ENCODE measurements around the gene GPX1. TPM values are rescaled to one million over a fixed set of nuclear protein-coding genes. Genes with fewer than 3 reads are reported as not detected.
"Not testable (repeated sequence)": the region's sequence is repeated elsewhere in the genome, so short reads cannot be mapped to it uniquely, and the experiment has no call there.

The GPX1 gene
- total RNA-seq, 2 donors from 2014 or later: 133 to 221 TPM

DNA sequence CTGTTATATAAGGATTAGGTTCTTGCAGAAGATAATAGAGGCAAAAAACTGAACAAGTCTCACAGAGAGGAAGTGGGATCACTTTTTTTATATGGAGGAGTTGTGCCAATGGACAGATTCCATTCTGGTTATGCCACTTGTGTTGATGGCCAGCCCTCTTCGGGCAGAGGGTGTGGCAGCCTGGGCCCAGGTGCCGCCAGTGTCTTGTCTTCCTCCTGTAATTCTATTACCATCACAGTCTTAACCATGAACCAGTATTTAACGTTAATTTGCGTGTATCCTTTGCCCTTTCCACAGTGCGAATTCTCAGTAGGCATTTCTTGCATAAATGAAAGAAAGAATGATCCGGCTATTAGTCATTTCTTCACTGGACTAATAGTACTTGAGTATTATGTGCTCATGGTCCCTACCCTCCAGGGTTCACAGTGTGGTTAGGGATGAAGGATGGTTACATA is 11.3 kb downstream of the GPX1 start:
- Mint-ChIP-seq H3K27me3 (no peaks in the 10 kb centered on the region), H3K4me3 (no peak overlapping the region), H3K4me1 (peaks cover 15% of the 10 kb centered on the region), H3K36me3 (ENCODE audit: low read depth) (no peaks in the 10 kb centered on the region), H3K9me3 (no peaks in the 10 kb centered on the region), H3K27ac (peak overlapping the region; percentile 52)
- ATAC-seq (replicated peaks): no peak

DNA sequence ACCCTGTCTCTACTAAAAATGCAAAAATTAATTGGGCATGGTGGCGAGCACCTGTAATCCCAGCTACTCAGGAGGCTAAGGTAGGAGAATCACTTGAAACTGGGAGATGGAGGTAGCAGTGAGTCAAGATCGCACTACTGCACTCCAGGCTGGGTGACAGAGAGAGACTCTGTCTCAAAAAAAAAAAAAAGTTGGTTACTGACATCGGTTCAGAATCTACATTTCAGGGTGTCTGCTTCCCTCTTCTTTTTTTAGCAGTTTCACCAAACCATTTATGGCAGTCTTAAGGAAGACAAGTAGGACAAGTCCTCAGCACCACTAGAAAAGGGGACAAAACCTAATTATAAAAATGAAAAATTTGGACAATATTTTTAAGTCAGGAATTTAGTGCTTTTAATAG is 15.0 kb downstream of the GPX1 start:
- Mint-ChIP-seq H3K27me3 (no peaks in the 10 kb centered on the region), H3K36me3 (ENCODE audit: low read depth) (peaks cover 17% of the 10 kb centered on the region), H3K9me3 (no peaks in the 10 kb centered on the region), H3K4me1 (peaks cover 25% of the 10 kb centered on the region), H3K27ac (no peak overlapping the region), H3K4me3 (no peak overlapping the region)
- ATAC-seq (replicated peaks): no peak

DNA sequence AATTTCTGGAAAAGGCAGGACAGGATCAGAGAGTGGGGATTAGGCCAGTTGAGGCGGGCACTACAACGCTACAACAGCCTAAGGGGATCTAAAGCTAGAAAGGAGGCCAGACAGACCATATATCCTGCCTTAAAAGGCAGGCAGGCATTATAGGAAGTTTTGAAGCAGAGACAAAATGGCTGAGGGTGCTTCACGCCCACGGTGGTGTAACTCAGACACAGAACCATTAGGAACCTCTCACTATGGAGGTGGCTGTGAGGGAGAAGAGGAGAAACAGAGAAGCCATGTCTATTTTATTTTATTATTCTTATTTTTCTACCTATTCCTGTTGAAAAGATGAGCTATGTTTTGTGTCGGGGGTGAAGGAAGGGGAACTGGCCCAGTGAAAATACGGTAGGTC is 16.2 kb downstream of the GPX1 start:
- Mint-ChIP-seq H3K4me1 (peaks cover 28% of the 10 kb centered on the region), H3K27me3 (no peaks in the 10 kb centered on the region), H3K27ac (peak overlapping the region; percentile 94), H3K9me3 (no peaks in the 10 kb centered on the region), H3K4me3 (peak overlapping the region; percentile 66), H3K36me3 (ENCODE audit: low read depth) (peaks cover 27% of the 10 kb centered on the region)
- ATAC-seq (replicated peaks): no peak

DNA sequence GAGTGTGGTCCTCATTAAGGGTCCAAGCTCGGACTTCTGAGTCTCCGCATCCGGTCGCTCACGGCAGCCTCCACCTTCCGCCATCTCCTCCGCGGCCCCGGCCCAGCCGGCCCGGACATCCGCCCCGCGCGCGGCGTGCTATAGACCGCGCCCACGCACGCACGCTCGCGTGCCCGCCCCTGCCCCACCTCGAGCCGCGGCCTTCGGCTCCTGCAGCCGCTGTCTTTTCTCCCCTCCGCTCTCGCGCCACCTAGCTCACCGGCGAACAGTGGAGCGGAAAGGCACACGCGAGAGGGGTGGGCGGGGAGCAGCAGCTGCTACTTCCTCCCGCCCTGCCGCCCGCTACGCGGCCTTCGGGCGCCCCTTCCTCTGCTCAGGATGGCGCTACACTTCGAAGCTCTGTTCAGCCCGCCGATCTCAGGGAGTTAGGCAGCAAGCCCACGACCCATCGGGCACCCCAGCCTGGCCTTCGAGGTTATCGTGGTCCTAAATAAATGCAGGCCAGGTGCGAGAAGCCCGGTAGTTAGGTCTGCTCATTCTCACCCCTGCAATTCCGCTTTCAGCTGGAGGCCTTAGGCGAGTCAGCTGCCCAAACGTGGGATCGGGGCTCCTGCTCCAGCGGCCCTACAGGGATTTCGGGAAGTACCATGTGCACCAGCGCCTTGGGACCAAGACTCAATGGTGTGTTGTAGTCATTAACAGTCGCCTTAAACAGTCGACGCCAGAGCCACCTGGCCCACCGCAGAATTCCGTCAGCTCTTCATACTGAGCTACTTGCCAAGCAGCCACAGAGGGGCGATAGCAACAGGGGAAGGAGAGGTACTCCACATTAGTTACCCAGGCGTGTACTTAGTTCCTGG is 18.0 kb downstream of the GPX1 start, which contains the start of gene USP4:
Gene USP4 (minus strand): TSS at position 113 of the 860 bp plus-strand sequence. CDS start 29 bp downstream, at position 84.
- H3K27ac Mint-ChIP-seq: peak within 1 kb of the TSS; percentile 94
- no peaks in the 10 kb centered on the region for H3K9me3 Mint-ChIP-seq
- peak; percentile 93 for ATAC-seq (replicated peaks)
- H3K27me3 Mint-ChIP-seq: no peaks in the 10 kb centered on the region
- peak within 1 kb of the TSS; percentile 88 for H3K4me3 Mint-ChIP-seq
- H3K36me3 Mint-ChIP-seq (ENCODE audit: low read depth): peaks cover 44% of the 10 kb centered on the region
- H3K4me1 Mint-ChIP-seq: peaks cover 29% of the 10 kb centered on the region

DNA sequence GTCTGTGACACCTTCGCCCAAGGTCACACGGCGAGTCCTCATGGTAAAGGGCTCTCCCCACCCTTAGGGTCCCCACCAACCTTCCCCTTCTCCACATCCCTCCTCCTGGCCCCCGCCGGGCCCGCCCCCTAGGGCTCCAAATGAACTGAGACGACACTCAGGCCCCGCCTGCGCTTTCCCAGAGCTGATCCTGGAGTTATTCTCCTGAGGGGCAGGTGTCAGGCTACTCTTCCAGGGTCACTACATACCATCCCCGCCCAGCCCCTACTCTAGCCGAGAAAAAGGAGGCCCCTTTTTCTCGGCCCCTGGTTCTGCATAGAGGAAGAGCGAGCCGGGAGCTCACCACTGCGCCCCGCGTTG is 18.6 kb downstream of the GPX1 start:
- Mint-ChIP-seq H3K9me3 (no peaks in the 10 kb centered on the region), H3K4me1 (peaks cover 26% of the 10 kb centered on the region), H3K4me3 (peak overlapping the region; percentile 88), H3K27me3 (no peaks in the 10 kb centered on the region), H3K36me3 (ENCODE audit: low read depth) (peaks cover 50% of the 10 kb centered on the region), H3K27ac (peak overlapping the region; percentile 94)
- peak; percentile 3 for ATAC-seq (replicated peaks)

DNA sequence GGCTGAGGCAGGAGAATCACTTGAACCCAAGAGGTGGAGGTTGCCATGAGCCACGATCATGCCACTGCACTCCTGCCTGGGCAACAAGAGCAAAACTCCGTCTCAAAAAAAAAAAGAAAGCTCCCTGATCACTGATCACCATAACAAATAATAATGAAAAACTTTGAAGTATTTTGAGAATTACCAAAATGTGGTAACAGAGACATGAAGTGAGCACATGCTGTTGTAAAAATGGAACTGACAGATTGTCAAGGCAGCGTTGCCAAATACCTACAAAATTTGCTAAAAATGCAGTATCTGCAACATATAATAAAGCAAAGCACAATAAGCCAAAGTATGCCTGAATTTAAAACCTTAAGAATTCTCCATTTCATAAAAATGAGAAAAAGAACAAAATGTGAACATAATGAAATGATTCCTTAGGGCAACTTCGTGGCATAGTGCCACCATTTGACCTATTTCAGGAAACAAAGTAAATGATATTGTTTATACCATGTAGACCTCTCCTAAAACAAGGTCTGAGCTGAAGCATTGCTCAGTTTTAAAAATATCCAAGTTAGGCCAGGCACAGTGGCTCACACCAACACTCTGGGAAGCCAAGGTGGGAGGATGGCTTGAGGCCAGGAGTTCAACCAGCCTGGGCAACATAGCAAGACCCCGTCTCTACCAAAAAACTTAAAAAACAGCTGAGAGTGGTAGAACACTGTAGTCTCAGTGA is 24.1 kb downstream of the GPX1 start:
- no peak overlapping the region for H3K4me3 Mint-ChIP-seq
- no peak for ATAC-seq (replicated peaks)
- H3K27ac Mint-ChIP-seq: peak overlapping the region; percentile 76
- H3K36me3 Mint-ChIP-seq (ENCODE audit: low read depth): peaks cover 97% of the 10 kb centered on the region
- H3K27me3 Mint-ChIP-seq: no peaks in the 10 kb centered on the region
- no peaks in the 10 kb centered on the region for H3K9me3 Mint-ChIP-seq
- H3K4me1 Mint-ChIP-seq: peaks cover 11% of the 10 kb centered on the region

DNA sequence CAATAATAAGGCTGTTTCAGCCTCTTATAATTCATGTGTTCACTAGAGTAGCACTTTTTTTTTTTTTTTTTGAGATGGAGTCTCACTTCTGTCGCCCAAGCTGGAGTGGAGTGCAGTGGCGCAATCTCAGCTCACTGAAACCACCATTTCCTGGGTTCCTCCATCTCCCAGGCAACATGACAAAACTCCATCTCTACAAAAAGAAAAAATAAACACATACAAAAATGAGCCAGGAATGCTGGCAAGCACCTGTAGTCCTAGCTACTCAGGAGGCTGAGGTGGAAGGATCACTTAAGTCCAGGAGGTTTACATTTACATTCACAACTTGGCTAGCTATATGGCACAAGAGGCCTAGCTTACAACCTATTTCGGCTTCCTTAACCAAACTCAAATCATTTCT is 25.1 kb downstream of the GPX1 start:
- H3K27me3 Mint-ChIP-seq: no peaks in the 10 kb centered on the region
- ATAC-seq (replicated peaks): no peak
- peaks cover 96% of the 10 kb centered on the region for H3K36me3 Mint-ChIP-seq (ENCODE audit: low read depth)

DNA sequence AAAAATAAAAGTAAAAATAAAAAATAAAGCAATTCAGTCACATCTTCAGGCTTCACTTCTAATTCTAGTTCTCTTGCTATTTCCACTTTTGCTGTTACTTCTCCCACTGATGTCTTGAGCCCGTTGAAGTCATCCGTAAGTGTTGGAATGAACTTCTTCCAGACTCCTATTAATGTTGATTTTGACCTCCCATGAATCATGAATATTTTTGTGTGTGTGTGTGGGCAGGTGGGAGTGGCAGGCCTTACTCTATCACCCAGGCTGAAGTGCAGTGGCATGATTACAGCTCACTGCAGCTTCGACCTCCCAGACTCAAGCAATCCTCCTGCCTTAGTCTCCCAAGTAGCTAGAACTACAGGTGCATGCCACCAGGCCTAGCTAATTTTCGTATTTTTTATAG is 29.0 kb downstream of the GPX1 start:
- Mint-ChIP-seq H3K4me3 (no peak overlapping the region), H3K36me3 (ENCODE audit: low read depth) (peaks cover 99% of the 10 kb centered on the region), H3K27ac (no peak overlapping the region), H3K9me3 (no peaks in the 10 kb centered on the region), H3K27me3 (no peaks in the 10 kb centered on the region), H3K4me1 (no peaks in the 10 kb centered on the region)
- ATAC-seq (replicated peaks): no peak

More for the DNA sequence above, 25.1 kb downstream of the GPX1 start:
- peak overlapping the region; percentile 76 for H3K27ac Mint-ChIP-seq
- no peaks in the 10 kb centered on the region for H3K9me3 Mint-ChIP-seq
- peak overlapping the region; percentile 37 for H3K4me3 Mint-ChIP-seq
- H3K4me1 Mint-ChIP-seq: peaks cover 6% of the 10 kb centered on the region

DNA sequence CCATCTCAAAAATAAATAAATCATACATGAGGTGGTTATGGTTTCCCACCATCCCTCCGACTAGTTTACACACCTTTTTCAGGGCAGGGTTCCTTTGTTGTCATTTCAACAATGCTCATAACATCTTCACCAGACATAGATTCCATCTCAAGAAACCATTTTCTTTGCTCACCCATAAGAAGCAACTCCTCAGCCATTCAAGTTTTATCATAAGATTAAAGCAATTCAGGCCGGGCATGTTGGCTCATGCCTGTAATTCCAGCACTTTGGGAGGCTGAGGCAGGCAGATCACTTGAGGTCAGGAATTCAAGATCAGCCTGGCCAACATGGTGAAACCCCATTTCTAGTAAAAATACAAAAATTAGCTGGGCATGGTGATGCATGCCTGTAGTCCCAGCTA is 29.8 kb downstream of the GPX1 start:
- not testable (repeated sequence) for H3K9me3 Mint-ChIP-seq

DNA sequence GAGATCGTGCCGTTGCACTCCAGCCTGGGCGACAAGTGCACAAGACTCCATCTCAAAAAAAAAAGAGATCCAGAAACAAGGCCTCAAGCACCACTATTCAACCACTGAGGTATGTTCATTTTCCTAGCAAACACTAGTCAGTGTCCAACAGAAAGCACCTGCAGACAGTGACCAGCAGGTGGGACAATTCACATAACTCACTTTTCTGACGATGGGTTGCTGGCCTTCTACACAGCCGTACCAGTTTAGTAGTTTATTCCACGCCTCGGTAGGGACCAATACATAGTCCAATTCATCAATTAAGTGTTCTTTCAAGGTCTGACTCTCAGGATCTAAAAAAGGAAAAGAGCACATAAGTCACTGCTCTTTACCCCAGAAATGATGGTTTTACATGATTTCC is 30.7 kb downstream of the GPX1 start:
- Mint-ChIP-seq H3K4me1 (no peaks in the 10 kb centered on the region), H3K36me3 (ENCODE audit: low read depth) (peaks cover 99% of the 10 kb centered on the region), H3K27me3 (no peaks in the 10 kb centered on the region), H3K9me3 (no peaks in the 10 kb centered on the region), H3K27ac (no peak overlapping the region), H3K4me3 (no peak overlapping the region)
- ATAC-seq (replicated peaks): no peak

More for the DNA sequence above, 29.8 kb downstream of the GPX1 start:
- ATAC-seq (replicated peaks); H3K4me1 Mint-ChIP-seq; H3K27ac Mint-ChIP-seq; H3K4me3 Mint-ChIP-seq; H3K27me3 Mint-ChIP-seq: not testable (repeated sequence)
- peaks cover 99% of the 10 kb centered on the region for H3K36me3 Mint-ChIP-seq (ENCODE audit: low read depth)

DNA sequence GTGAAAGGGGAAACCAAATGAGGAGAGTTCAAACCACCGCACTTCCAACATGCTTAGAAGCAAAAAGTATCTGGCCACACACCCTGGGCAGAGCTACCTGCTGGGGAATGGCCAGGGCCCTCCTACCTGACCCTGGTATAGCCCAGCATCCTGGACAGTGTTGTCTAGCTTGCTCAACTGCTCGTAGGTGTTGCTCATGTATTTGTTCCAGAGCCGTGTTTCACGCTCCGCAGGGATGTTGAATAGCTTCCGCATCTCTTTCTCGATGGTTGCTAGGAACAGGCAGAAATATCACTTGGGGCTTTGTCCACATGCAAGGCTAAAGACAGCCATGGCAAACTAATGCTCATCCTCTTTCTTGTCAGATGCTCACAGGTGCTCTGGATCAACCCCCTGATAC is 33.4 kb downstream of the GPX1 start:
- Mint-ChIP-seq H3K36me3 (ENCODE audit: low read depth) (peaks cover 99% of the 10 kb centered on the region), H3K9me3 (no peaks in the 10 kb centered on the region), H3K4me1 (no peaks in the 10 kb centered on the region), H3K4me3 (no peak overlapping the region), H3K27me3 (no peaks in the 10 kb centered on the region), H3K27ac (peak overlapping the region; percentile 36)
- ATAC-seq (replicated peaks): no peak

DNA sequence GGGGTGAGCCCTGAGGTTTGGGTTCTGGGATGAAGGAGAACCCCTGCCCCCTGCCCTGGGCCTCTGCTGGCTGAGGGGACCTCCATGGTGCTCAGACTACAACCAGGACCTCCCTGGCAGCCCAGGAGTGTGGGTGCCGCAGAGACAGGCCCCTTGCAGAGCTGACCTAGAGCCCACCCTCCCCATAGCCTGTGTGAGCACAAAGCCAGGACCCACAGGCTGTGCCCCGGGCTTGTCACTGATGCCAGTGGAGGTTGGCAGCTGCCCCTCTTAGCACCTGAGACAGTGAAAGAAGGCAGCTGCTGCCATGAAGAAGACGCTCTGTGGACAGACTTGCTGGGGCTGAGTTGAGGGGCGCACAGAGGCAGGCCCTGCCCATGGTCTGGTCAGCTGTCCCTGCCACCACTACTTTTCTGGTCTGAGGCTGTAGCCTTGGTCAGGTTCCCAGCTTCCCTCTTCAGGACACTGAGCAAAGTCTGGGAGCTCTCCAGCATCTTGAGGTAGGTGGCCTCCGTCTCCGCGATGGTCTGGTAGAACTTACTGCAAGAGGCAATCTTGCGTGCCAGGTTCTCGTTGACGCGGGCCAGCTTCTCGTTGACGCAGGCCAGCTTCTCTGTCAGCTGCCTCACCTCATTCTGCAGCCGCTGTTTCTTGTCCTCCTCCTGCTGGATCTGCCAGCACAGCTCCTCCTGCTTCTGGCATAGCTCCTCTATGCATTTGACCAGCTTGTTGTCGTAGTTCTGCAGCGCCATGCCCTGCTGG is 41.3 kb downstream of the GPX1 start:
- no peaks in the 10 kb centered on the region for H3K27me3 Mint-ChIP-seq
- H3K36me3 Mint-ChIP-seq (ENCODE audit: low read depth): peaks cover 95% of the 10 kb centered on the region
- no peaks in the 10 kb centered on the region for H3K4me1 Mint-ChIP-seq
- H3K9me3 Mint-ChIP-seq: no peaks in the 10 kb centered on the region
- no peak overlapping the region for H3K27ac Mint-ChIP-seq
- no peak overlapping the region for H3K4me3 Mint-ChIP-seq
- ATAC-seq (replicated peaks): no peak

DNA sequence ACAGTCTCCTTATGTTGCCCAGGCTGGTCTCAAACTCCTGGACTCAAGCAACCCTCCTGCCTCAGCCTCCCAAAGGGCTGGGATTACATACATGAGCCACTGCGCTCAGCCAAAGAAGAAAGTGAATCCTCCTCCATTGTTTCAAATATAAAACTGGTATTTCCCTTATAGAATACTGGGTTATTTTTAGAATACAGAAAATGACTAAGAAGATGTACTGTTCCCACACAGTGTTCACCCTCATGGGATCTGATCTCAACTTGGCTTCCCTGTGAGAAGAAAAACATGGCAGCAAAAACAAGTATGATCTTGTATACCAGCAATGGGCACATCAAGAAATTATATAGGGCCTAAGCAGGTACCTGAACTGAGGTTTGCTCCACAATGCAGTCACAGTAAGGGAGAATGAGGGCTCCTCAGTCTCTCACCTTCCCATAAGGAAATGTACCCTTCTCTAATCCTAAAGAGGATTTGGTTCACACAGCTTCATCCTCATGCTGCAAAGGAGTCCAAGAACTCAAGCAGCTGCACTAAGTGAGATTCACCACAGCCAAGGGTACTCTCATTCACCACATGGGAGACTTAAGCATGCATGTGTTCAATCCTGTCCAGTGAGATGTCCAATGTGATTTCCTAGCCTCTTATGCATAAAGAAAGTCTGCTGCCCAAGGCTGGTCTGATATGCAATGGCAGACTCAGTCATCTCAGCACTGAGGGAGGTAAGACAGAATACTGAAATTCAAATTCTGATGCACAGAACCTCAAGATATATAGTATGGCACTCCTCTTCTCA is 44.1 kb downstream of the GPX1 start:
- H3K9me3 Mint-ChIP-seq: no peaks in the 10 kb centered on the region
- peaks cover 93% of the 10 kb centered on the region for H3K36me3 Mint-ChIP-seq (ENCODE audit: low read depth)
- H3K4me1 Mint-ChIP-seq: no peaks in the 10 kb centered on the region
- ATAC-seq (replicated peaks): peak; percentile 53
- no peak overlapping the region for H3K4me3 Mint-ChIP-seq
- no peaks in the 10 kb centered on the region for H3K27me3 Mint-ChIP-seq
- H3K27ac Mint-ChIP-seq: peak overlapping the region; percentile 43

DNA sequence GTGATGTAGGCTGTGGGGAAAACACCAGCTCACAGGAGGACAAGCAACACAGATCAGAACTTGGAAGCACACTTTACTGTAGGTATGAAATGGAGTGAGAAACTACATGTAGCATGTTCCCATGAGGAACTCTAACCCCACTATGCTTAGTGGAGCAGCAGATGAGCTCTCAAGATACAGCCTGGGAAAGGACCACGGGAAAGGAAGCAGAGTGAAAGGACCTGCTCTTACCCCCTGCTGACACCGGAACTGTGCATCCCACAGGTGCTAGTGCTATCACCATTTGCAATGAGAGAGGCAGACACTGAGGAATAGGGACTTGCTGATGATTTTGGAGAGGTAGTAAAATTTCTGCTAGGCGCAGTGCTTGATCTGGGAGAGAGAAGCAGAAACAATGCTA is 46.9 kb downstream of the GPX1 start:
- peak overlapping the region; percentile 45 for H3K27ac Mint-ChIP-seq
- H3K36me3 Mint-ChIP-seq (ENCODE audit: low read depth): peaks cover 93% of the 10 kb centered on the region
- no peak for ATAC-seq (replicated peaks)

More for the DNA sequence above, 46.9 kb downstream of the GPX1 start:
- Mint-ChIP-seq H3K9me3 (no peaks in the 10 kb centered on the region), H3K4me3 (no peak overlapping the region), H3K4me1 (no peaks in the 10 kb centered on the region), H3K27me3 (no peaks in the 10 kb centered on the region)

All from activated T-helper 17 cell treated with anti-CD3 and anti-CD28 coated beads, Interleukin-2, amount 50 U/mL, for 72 hours (primary cell).